HG03439 (cell line): ENCODE measurements around the gene MED23.

Source experiments
- ATAC-seq: cut with Tn5 transposase; IDR thresholded peaks from one replicate; pipeline ENCODE4 v1.9.1; 2021; ENCODE audit warnings: mild to moderate bottlenecking, moderate library complexity; ENCODE audit not compliant: unreplicated experiment

Gene MED23

GRCh38 chr6:131523988-131524673 is 103.9 kb downstream of the MED23 start:
- no peak for ATAC-seq
